GM21360 (cell line): ENCODE data around the gene PITPNM2.
"Not testable (repeated sequence)": the region's sequence is repeated elsewhere in the genome, so short reads cannot be mapped to it uniquely, and the experiment has no call there.

Experiments
- ATAC-seq: cut with Tn5 transposase; IDR thresholded peaks from one replicate; pipeline ENCODE4 v1.9.1; 2021; ENCODE audit warnings: mild to moderate bottlenecking, moderate library complexity; ENCODE audit not compliant: unreplicated experiment

PITPNM2 gene

GRCh38 chr12:123121670-123122069 lies 29.2 kb downstream of the PITPNM2 start:
- ATAC-seq, result no peak

DNA sequence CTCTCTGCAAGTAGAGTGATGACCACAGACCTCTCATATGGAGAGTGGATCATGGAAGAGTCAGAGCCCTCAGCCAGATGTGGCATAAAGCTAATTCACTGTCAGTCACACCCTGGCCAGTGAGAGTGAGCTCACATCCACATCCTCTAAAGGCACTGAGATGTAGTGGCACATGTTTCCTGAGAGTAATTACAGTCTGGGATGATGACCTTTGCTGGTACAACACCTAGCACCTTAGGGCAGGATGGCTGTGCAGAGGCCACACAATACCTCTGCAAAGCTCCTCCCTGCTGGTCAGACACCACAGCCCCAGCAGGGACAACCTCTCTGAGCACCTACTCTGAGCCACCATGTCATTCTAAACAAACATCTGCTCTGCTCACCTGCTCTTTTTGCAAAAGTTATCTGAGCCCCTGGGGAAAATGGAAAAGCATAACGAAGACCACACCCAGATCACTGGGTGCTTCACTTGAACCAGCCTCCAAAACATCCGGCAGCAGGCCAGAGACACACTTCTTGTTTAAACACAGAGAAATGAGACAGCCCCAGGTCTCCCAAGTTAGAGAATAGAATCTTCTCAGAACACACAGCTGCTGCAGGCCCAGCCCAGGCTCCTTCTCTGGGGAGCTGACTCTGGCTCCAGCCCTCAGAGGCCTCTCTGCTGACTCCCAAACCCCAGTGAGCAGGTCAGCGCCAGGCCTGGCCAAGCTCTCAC lies 30.3 kb downstream of the PITPNM2 start:
- ATAC-seq, result no peak

GRCh38 chr12:123119808-123120207 lies 31.1 kb downstream of the PITPNM2 start:
- ATAC-seq, result no peak

DNA sequence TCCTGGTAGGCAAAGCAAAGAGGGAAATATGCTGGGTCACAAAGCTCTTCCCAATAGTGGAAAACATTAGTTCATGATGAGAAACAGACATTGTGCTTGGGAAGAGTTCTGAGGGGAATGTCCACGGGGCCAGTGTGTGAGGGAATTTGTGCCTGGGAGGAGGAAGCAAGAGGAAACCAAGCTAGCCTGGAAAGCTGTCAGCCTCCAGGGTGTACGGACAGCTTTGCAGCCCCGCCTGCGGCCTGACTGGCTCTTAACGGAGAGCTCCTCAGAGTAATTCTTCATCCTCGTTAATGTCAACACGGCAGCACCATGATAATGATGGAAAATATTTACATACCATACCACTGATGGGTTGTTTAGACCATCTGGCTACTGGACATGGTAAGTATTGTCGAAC lies 32.4 kb downstream of the PITPNM2 start:
- no peak for ATAC-seq

DNA sequence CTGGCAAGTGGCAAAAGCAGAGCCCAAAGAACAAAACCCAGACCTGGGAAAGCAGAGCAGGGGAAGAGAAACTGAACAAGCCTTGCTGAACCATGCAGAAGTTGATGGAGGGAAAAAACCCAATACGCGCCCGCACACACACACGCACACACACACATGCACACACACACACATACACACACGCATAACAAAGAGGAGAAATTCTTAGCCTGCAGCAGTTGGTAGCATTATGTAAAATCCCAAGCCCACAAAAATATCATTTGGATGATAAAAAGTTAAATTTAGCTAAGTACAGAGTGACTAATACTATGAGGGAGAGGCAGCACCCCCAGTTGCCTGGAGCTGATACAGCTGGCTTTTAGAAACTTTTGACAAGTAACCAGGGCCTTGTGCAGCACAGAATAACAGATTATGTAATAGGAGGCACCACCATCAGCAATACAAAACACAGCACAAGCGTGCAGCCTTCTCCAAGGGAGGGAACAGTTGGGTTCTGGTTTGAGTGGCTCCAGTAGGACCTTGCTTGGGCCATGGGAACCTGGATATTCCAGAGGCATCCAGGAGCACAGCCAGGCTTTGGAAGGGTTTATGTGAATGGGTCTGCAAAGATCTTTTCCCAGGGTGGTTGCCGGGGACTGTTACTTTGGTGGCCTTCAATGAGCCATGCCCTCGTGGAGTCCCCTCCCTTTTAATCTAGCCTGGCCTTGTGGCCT lies 35.3 kb downstream of the PITPNM2 start:
- ATAC-seq, result no peak

GRCh38 chr12:123114304-123115083 lies 36.4 kb downstream of the PITPNM2 start:
- no peak for ATAC-seq

DNA sequence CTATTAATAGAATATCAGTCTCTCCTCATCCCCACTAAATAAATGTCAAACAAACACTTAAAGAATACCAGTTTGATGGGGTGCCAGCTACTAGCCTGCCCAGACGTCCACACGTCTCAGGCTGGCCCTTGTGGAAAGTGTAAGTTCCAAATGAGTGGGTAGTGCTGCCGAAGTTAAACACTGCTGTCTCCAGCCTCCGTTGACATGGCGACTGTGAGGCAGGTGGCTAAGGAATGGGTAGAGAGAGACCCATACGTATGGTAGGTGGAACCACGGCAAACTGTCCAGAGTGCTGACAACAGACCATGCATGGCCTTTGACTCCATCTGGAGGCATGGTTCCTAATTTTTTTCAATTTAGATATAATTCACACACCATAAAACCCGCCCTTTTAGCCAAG lies 37.9 kb downstream of the PITPNM2 start:
- no peak for ATAC-seq

DNA sequence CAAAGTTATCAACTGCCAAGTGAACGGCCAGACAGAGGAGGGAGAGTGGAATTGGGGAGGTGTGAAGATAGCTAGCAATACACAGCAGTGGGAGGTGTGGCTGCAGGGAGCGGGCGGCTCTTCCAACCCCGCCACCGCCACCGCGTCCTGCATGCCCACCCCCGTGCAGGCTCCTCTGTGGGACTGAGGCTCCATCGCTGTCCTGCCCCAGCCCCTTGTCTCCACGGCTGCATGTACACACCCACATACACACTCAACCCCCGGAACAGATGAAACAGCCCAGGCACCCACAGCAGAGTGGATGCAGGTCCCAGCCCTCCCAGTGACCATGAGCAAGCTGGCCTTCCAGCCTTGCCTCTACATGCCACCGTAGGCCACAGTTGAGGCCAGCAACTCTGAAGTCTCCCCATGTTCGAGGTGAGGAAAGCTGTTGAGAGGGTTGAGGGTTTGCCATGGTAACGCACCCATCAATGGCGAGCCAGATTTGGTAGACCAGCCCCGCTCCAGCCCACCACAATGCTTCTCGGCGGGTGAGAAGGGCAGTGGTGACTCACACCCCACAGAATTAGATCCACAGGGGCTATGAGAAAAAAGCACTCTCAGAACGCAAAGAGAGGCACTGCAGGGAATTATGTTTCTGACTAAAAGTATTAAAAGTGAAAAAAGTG lies 39.3 kb downstream of the PITPNM2 start:
- ATAC-seq, result no peak

GRCh38 chr12:123109319-123109772 lies 41.5 kb downstream of the PITPNM2 start:
- no peak for ATAC-seq

DNA sequence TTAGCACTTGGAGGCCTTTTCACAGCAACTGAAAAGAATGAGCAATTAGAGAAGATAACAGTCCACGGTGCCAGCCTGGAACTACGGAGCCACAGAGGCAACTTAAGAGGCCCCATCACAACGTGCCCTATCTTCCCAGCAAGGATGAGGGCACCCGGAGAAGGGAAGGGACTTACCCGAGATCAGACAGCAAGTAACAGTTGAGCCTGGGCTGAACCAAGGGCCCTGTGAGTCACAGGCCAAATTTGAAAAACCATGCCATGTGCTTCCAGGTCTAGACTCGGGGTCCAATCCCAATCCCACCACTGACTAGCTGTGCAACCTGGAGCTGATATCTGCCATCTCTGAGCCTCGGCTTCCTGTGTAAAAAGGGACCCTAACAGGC lies 42.2 kb downstream of the PITPNM2 start:
- ATAC-seq, result no peak

GRCh38 chr12:123107926-123108681 lies 42.8 kb downstream of the PITPNM2 start:
- no peak for ATAC-seq

GRCh38 chr12:123106640-123107359 lies 44.1 kb downstream of the PITPNM2 start:
- no peak for ATAC-seq

GRCh38 chr12:123105211-123105826 lies 45.6 kb downstream of the PITPNM2 start:
- no peak for ATAC-seq

DNA sequence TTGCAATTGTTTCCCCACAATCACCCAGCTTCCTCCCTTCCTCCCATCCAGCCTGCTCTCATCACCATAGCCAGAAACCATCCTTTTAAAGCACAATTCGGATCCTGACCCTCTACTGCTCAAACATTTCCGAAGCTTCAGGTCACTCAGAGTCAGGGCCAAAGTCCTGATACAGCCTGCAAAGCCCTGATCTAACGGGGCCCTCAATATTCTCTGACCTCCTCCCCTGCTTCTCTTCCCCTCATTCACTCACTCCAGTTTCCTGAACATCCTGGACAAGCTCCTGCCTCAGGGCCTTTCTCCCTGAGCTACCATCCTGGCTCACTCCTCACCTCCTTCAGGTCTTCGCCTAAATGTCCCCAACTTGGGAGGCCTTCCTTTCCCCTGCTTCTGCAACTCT lies 46.1 kb downstream of the PITPNM2 start:
- no peak for ATAC-seq

GRCh38 chr12:123104094-123104493 lies 46.8 kb downstream of the PITPNM2 start:
- ATAC-seq, result not testable (repeated sequence)

DNA sequence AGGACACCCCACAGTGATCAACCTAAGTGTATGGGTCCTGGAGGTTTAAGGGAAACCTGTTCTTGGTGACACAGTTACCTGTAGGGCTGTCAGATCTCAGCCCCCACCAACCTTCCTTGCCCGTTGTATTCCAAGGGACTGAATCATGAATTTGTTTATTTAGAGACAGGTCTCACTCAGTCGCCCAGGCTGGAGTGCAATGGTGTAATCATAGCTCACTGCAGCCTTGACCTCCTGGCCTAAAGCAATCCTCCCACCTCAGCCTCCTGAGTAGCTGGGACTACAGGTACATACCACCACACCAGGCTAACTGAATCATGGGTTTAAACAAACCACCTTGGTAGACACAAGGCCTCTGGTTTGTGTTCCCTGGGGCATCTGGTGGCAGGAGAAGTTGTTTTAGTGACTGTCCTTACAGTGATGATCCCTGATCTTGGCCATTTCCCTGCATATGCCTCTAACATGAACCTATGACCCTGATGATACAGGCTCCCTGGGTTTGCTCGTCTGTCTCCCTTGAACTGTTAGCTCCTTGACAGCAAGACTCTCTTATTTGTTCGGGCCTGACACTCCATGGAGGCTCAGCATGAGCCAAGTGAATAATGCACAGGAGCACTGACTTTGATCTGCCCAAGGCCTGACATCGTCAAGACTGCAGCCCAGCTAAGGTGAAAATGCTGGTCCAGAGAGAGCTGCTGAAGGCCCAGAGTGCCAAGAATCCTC lies 47.9 kb downstream of the PITPNM2 start:
- no peak for ATAC-seq

- ATAC-seq, result no peak
These were observed 48.5 kb downstream of the PITPNM2 start for GRCh38 chr12:123102366-123102765.

DNA sequence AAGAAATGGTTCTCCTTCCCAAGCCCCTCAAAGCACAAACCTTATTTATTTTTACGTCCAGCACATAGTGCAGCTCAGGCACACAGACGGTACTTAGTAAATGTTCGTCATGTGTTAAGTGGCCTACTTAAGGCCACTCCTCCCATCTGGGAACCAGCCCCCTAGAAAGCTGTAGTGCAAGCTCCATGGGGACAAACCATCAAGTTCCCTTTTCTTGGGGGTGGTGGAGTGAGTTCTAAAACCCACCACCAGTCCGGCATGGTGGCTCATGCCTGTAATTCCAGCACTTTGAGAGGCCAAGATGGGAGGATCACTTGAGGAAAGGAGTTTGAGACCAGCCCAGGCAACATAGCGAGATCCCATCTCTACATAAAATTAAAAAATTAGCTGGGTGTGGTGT lies 49.4 kb downstream of the PITPNM2 start:
- ATAC-seq, result no peak
